Measurements from ENCODE around the gene ANK3. TPM values are rescaled to one million over a fixed set of nuclear protein-coding genes. Genes with fewer than 3 reads are reported as not detected.

Gene ANK3
- total and polyA plus RNA-seq, 2 donors (not counting 3 experiments of a cell fraction or from before 2014, with no cell fraction given) = 0.88 to 8.5 TPM

DNA sequence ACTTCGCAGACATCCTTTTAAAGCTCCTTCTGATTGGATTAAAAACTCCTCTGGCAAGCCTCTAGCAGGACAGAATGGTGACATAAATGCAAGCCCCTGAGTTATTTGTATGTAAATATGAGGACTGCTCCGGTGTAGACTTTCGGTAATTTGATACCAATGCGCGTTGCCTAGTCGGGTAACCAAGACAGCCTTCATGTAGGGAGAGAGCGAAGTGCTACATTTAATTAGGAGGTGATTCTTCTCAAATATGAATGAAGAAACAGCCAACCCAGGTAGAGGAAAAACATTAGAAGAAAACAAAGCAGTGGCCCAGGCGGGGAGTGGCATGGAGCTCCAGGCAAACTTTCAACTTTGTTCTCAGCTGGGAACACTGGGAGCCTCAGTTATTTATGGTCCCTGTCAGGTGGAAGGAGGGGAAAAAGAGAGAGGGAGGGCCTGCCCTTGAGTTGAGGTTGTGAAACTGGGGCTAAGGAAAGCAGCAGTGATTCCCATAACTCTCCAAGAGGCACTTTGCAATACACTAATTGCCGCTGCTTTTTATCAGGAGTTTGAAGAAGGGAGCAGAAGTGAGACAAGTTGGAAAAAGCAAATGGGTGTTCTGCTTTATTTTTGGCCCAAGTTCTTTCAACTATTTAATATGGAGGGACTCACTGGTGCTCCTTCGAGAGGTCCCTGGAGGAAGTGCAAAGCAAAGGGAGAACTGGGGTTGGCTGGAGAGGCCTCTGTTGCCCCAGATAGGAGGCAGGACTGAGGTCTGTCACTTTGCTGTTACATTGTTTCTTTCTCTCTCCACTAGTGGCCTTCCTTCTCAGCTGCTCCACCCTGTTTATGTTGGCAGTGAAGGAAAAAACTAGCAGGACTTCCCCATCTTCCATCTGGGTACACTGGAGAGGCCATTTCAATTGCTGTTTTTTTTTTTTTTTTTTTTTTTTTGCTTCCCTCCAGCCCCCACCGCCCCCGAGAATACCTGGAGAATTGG, 248.7 kb downstream of the ANK3 start:
- Histone ChIP-seq H3K4me2 (ENCODE audit: insufficient read depth, low read length) (no peak overlapping the region), H3K4me1 (ENCODE audit: control insufficient read depth, extremely low read depth, insufficient read depth, low read length) (peaks cover 8% of the 10 kb centered on the region), H3K79me2 (ENCODE audit: control insufficient read depth, insufficient read depth, low read length) (no peaks in the 10 kb centered on the region), H3K36me3 (ENCODE audit: control insufficient read depth in 2 of 2, extremely low read depth in 1 of 2, insufficient read depth in 2 of 2, low read length in 2 of 2) (no peaks in the 10 kb centered on the region), H3K27ac (ENCODE audit: insufficient read depth, low read depth, low read length) (no peak overlapping the region), H3K9me1 (replicated peaks; ENCODE audit: control insufficient read depth, extremely low read depth, insufficient read depth, low read length) (no peaks in the 10 kb centered on the region), H4K20me1 (replicated peaks; ENCODE audit: control insufficient read depth, extremely low read depth, insufficient read depth, low read length) (no peaks in the 10 kb centered on the region), H2AFZ (ENCODE audit: low read depth, low read length) (no peak overlapping the region), H3K9me3 (replicated peaks; ENCODE audit: control insufficient read depth, insufficient read depth, low read length) (no peaks in the 10 kb centered on the region), H3K9ac (replicated peaks; ENCODE audit: extremely low read depth, insufficient read depth, low read length) (no peak overlapping the region), H3K4me3 (replicated peaks in 1 of 3; ENCODE audit: insufficient read depth in 1 of 3, low read depth in 1 of 3, low read length in 3 of 3) (no peak overlapping the region), H3K27me3 (ENCODE audit: control insufficient read depth in 2 of 2, insufficient read depth in 2 of 2, low read length in 2 of 2) (no peaks in the 10 kb centered on the region)
- dilution Hi-C loops (cut with MboI; ENCODE audit: extremely low pct_ligation_motif_present, low sequenced_read_pairs) (no loop called here), intact Hi-C loops (cut with micrococcal nuclease) (no loop called here)
- DNase-seq (ENCODE audit: low read depth, low spot score) = no peak
- TF ChIP-seq GATA2 (IDR thresholded peaks at IDR 0.05; ENCODE audit: insufficient read depth, insufficient read length, low read depth, low read length) (no peak), MYC (IDR thresholded peaks at IDR 0.05; ENCODE audit: low read depth, low read length) (no peak), FOS (IDR thresholded peaks at IDR 0.05; ENCODE audit: borderline replicate concordance, insufficient read depth, low read length) (no peak), POLR2AphosphoS5 (IDR thresholded peaks at IDR 0.05; ENCODE audit: insufficient read depth, low read depth, low read length) (no peak), POLR2A (IDR thresholded peaks at IDR 0.05; ENCODE audit: low read depth, low read length) (no peak), CTCF (IDR thresholded peaks at IDR 0.05; ENCODE audit: extremely low read depth in 1 of 2, insufficient read depth in 1 of 2, low read depth in 1 of 2, low read length in 2 of 2) (no peak), JUN (IDR thresholded peaks at IDR 0.05; ENCODE audit: borderline replicate concordance, insufficient read depth, insufficient read length, low read depth) (no peak), EZH2 (IDR thresholded peaks at IDR 0.05; ENCODE audit: borderline replicate concordance, low read depth, low read length, severe bottlenecking) (no peak)
- TF ChIP-seq, protein P1, sequence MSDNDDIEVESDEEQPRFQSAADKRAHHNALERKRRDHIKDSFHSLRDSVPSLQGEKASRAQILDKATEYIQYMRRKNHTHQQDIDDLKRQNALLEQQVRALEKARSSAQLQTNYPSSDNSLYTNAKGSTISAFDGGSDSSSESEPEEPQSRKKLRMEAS (IDR thresholded peaks at IDR 0.05; ENCODE audit: insufficient read depth, insufficient read length) = no peak
- BruUV-seq (replicated peaks) = no TSS peak
- POLR2A ChIA-PET = no interaction called here
- FAIRE-seq = no peak
- CTCF ChIA-PET = interaction anchor here (1.1 to 1.3 kb wide), 2 partner anchors 26 to 40 kb away, joined by 3 read pairs; no protein-coding TSS in a partner anchor
